ENCODE measurements around the gene ZNF407. TPM values are rescaled to one million over a fixed set of nuclear protein-coding genes. Genes with fewer than 3 reads are reported as not detected.

Gene ZNF407
- total and polyA plus RNA-seq, 4 donors = 2.8 to 34.9 (median 9.5) TPM

GRCh38 chr18:74597034-74597661, 522 bp upstream of the ZNF407 start:
- TF ChIP-seq, protein P1, sequence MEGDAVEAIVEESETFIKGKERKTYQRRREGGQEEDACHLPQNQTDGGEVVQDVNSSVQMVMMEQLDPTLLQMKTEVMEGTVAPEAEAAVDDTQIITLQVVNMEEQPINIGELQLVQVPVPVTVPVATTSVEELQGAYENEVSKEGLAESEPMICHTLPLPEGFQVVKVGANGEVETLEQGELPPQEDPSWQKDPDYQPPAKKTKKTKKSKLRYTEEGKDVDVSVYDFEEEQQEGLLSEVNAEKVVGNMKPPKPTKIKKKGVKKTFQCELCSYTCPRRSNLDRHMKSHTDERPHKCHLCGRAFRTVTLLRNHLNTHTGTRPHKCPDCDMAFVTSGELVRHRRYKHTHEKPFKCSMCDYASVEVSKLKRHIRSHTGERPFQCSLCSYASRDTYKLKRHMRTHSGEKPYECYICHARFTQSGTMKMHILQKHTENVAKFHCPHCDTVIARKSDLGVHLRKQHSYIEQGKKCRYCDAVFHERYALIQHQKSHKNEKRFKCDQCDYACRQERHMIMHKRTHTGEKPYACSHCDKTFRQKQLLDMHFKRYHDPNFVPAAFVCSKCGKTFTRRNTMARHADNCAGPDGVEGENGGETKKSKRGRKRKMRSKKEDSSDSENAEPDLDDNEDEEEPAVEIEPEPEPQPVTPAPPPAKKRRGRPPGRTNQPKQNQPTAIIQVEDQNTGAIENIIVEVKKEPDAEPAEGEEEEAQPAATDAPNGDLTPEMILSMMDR (IDR thresholded peaks at IDR 0.05; ENCODE audit: control extremely low read depth, extremely low read depth) = no peak
- H3K27me3 ChIP-seq (ENCODE audit: control insufficient read depth in 3 of 3, insufficient read depth in 3 of 3, low read length in 2 of 3) = no peaks in the 10 kb centered on the region
- peak; percentile 48 for ATAC-seq (ENCODE audit: insufficient read depth, low FRiP score)
- peak overlapping the region; percentile 95 to 96 for H3K27ac ChIP-seq (ENCODE audit: low read depth in 1 of 2, low read length in 1 of 2)
- H3K9me3 ChIP-seq (ENCODE audit: control insufficient read depth in 4 of 4, insufficient read depth in 3 of 4, low read length in 3 of 4) = no peaks in the 10 kb centered on the region
- H3K36me3 ChIP-seq (ENCODE audit: control insufficient read depth in 4 of 4, insufficient read depth in 4 of 4, low read length in 4 of 4) = peaks cover 0 to 7% (median 3%) of the 10 kb centered on the region in 4 donors
- WGBS, 2 donors = 0 to 1% methylated on average over 39 to 41 of the region's 41 CpGs
- peaks cover 4 to 22% (median 6%) of the 10 kb centered on the region in 5 donors for H3K4me1 ChIP-seq (ENCODE audit: control insufficient read depth in 5 of 5, insufficient read depth in 5 of 5, low read length in 5 of 5)
- DNase-seq = peak in 1 of 3 donors; percentile 75
- H3K9ac ChIP-seq (ENCODE audit: insufficient read depth in 1 of 2, low read length in 2 of 2) = peak overlapping the region; percentile 93 to 98
- H3K4me3 ChIP-seq = peak overlapping the region; percentile 67

GRCh38 chr18:74598350-74599001, 806 bp downstream of the ZNF407 start:
- Histone ChIP-seq H3K4me1 (ENCODE audit: control insufficient read depth in 5 of 5, insufficient read depth in 5 of 5, low read length in 5 of 5) (peaks cover 4 to 22% (median 6%) of the 10 kb centered on the region in 5 donors), H3K27me3 (ENCODE audit: control insufficient read depth in 3 of 3, insufficient read depth in 3 of 3, low read length in 2 of 3) (no peaks in the 10 kb centered on the region), H3K9ac (ENCODE audit: insufficient read depth in 1 of 2, low read length in 2 of 2) (peak overlapping the region; percentile 18 to 76), H3K4me3 (peak overlapping the region; percentile 82), H3K27ac (ENCODE audit: low read depth in 1 of 2, low read length in 1 of 2) (peak overlapping the region; percentile 93 to 95), H3K9me3 (ENCODE audit: control insufficient read depth in 4 of 4, insufficient read depth in 3 of 4, low read length in 3 of 4) (no peaks in the 10 kb centered on the region), H3K36me3 (ENCODE audit: control insufficient read depth in 4 of 4, insufficient read depth in 4 of 4, low read length in 4 of 4) (peaks cover 0 to 2% (median 0%) of the 10 kb centered on the region in 4 donors)
- WGBS, 2 donors = 0% methylated on average over 41 to 44 of the region's 44 CpGs
- ATAC-seq (ENCODE audit: insufficient read depth, low FRiP score) (peak; percentile 35), DNase-seq (peak; percentile 73 to 74 (median 73))
- TF ChIP-seq, protein P1 (IDR thresholded peaks at IDR 0.05; ENCODE audit: control extremely low read depth, extremely low read depth) = no peak

DNA sequence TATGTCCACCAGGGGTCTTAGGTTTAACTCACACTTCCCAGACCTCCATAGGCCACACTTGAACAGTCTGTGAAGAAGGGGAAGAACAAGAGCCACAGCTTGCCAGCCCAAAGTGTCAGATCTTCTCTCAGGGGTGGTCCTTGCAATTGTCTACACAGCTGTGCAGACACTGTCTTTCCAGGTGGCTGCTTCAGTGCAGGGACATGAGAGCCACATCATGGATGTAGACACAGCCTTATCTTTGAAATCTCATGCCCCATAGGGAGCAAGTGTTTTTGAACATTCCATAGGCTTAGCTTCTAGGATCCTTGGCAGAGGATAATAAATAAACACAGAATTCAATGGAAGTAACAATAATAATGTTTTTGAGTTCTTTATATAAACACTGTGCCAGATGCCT, 6.7 kb downstream of the ZNF407 start:
- no peaks in the 10 kb centered on the region for H3K9me3 ChIP-seq (ENCODE audit: control insufficient read depth in 4 of 4, insufficient read depth in 3 of 4, low read length in 3 of 4)
- peaks cover 0 to 14% (median 0%) of the 10 kb centered on the region in 5 donors for H3K4me1 ChIP-seq (ENCODE audit: control insufficient read depth in 5 of 5, insufficient read depth in 5 of 5, low read length in 5 of 5)

More for the DNA sequence above, 6.7 kb downstream of the ZNF407 start:
- H3K4me3 ChIP-seq = no peak overlapping the region
- ATAC-seq (ENCODE audit: insufficient read depth, low FRiP score) (no peak), DNase-seq (no peak)
- peak overlapping the region in 1 of 2 donors; percentile 34 for H3K27ac ChIP-seq (ENCODE audit: low read depth in 1 of 2, low read length in 1 of 2)
- H3K9ac ChIP-seq (ENCODE audit: insufficient read depth in 1 of 2, low read length in 2 of 2) = no peak overlapping the region
- TF ChIP-seq, protein P1 (IDR thresholded peaks at IDR 0.05; ENCODE audit: control extremely low read depth, extremely low read depth) = no peak
- H3K27me3 ChIP-seq (ENCODE audit: control insufficient read depth in 3 of 3, insufficient read depth in 3 of 3, low read length in 2 of 3) = no peaks in the 10 kb centered on the region
- no peaks in the 10 kb centered on the region for H3K36me3 ChIP-seq (ENCODE audit: control insufficient read depth in 4 of 4, insufficient read depth in 4 of 4, low read length in 4 of 4)
